SK-N-SH (cell line): ENCODE data around the gene HEPHL1. TPM values are rescaled to one million over a fixed set of nuclear protein-coding genes. Genes with fewer than 3 reads are reported as not detected.

ENCODE experiments used
- CTCF ChIA-PET: fragments of 300-600, 350-600 bp; formaldehyde crosslinking; extraction: SDS; loops from one replicate; lab custom pipeline; 2021; lab: Yijun Ruan, JAX
- POLR2A ChIA-PET: fragments of 350-600 bp; sonication (Branson Sonifier 250); formaldehyde crosslinking; extraction: SDS; loops from one replicate; lab custom pipeline; 2020; ENCODE audit warnings: antibody characterized with exemption, inconsistent platforms; lab: Yijun Ruan, JAX
- DNase-seq: peaks from one replicate; pipeline ENCODE4 v3.0.0; 2012
- H2AFZ ChIP-seq: fragments of 200-600 bp; sonication (generic); 2 replicates; pipeline ENCODE4 v1.8.1; 2016; ENCODE audit warnings: antibody characterized with exemption, mild to moderate bottlenecking, low read depth
- H3F3A ChIP-seq: fragments of 200-600 bp; sonication (generic); replicated peaks from 2 replicates; pipeline ENCODE3; 2016; ENCODE audit warnings: antibody characterized with exemption, mild to moderate bottlenecking; ENCODE audit not compliant: insufficient read depth
- H3K27ac ChIP-seq, 2 experiments: fragments of 200-500 bp in 1 of 2; fragments of 200-600 bp in 1 of 2; sonication (Bioruptor generic) in 1 of 2; sonication (generic), shearing (Covaris generic) in 1 of 2; 2 replicates each; pipeline versions ENCODE4 v1.5.1 to v1.6.1; 2014 to 2016; ENCODE audit warnings: low read depth in 2 of 2, inconsistent platforms in 1 of 2, low read length in 1 of 2, mild to moderate bottlenecking in 1 of 2, mixed read lengths in 1 of 2
- H3K27me3 ChIP-seq: fragments of 200-600 bp; sonication (generic), shearing (Covaris generic); 2 replicates; pipeline ENCODE4 v1.6.1; 2016; ENCODE audit warnings: mixed run types; ENCODE audit not compliant: insufficient read depth
- H3K36me3 ChIP-seq, 2 experiments: fragments of 200-500 bp in 1 of 2; fragments of 200-600 bp in 1 of 2; sonication (Bioruptor generic) in 1 of 2; sonication (generic) in 1 of 2; replicated peaks in 1 of 2; 2 replicates each; pipeline versions ENCODE3 to v1.5.1; 2014 to 2016; ENCODE audit warnings: low read length in 1 of 2, mild to moderate bottlenecking in 1 of 2; ENCODE audit not compliant: insufficient read depth in 2 of 2, control insufficient read depth in 1 of 2
- H3K4me1 ChIP-seq, 2 experiments: fragments of 200-500 bp in 1 of 2; fragments of 200-600 bp in 1 of 2; sonication (Bioruptor generic) in 1 of 2; sonication (generic), shearing (Covaris generic) in 1 of 2; 2 replicates each; pipeline versions ENCODE4 v1.5.1 to v1.6.1; 2014 to 2016; ENCODE audit warnings: low read depth in 1 of 2, low read length in 1 of 2, mixed run types in 1 of 2; ENCODE audit not compliant: insufficient read depth in 2 of 2, control insufficient read depth in 1 of 2
- H3K4me2 ChIP-seq: fragments of 200-600 bp; sonication (generic), shearing (Covaris generic); 2 replicates; pipeline ENCODE4 v1.6.1; 2017; ENCODE audit warnings: mixed run types
- H3K4me3 ChIP-seq, 2 experiments: fragments of 200-500 bp in 1 of 2; fragments of 200-600 bp in 1 of 2; sonication (Bioruptor generic) in 1 of 2; sonication (generic), shearing (Covaris generic) in 1 of 2; 2 replicates each; pipeline versions ENCODE4 v1.5.1 to v1.8.1; 2014 to 2016; ENCODE audit warnings: low read depth in 2 of 2, inconsistent platforms in 1 of 2, low read length in 1 of 2, mild to moderate bottlenecking in 1 of 2, mixed read lengths in 1 of 2, moderate library complexity in 1 of 2
- H3K79me2 ChIP-seq: fragments of 200-600 bp; sonication (generic); 2 replicates; pipeline ENCODE4 v1.8.1; 2017; ENCODE audit warnings: mild to moderate bottlenecking; ENCODE audit not compliant: insufficient read depth
- H3K9ac ChIP-seq: fragments of 200-600 bp; sonication (generic); 2 replicates; pipeline ENCODE4 v1.6.1; 2017; ENCODE audit warnings: mixed run types
- H3K9me2 ChIP-seq: fragments of 200-600 bp; sonication (generic); 2 replicates; pipeline ENCODE4 v1.6.1; 2017; ENCODE audit warnings: mixed run types
- H3K9me3 ChIP-seq: fragments of 200-600 bp; sonication (generic); 2 replicates; pipeline ENCODE4 v1.6.1; 2017; ENCODE audit warnings: mixed run types, mild to moderate bottlenecking, moderate library complexity
- H4K20me1 ChIP-seq: fragments of 200-600 bp; sonication (generic); 2 replicates; pipeline ENCODE4 v1.6.1; 2017; ENCODE audit warnings: mild to moderate bottlenecking, mixed run types; ENCODE audit not compliant: insufficient read depth
- CHD2 ChIP-seq: fragments of 150-350 bp; IDR thresholded peaks from 2 replicates; pipeline ENCODE4 v1.6.1; 2018; ENCODE audit warnings: low read length; ENCODE audit not compliant: partially characterized antibody
- EP300 ChIP-seq, 2 experiments: IDR thresholded peaks; 2 replicates each; pipeline versions ENCODE4 v1.4.0 to v1.6.1; 2012; ENCODE audit warnings: borderline replicate concordance in 1 of 2, low read depth in 1 of 2, low read length in 1 of 2
- EZH2phosphoT487 ChIP-seq: fragments of 200-600 bp; sonication (generic); IDR thresholded peaks from 2 replicates; pipeline ENCODE4 v1.6.1; 2017; ENCODE audit warnings: low read depth, mixed run types, mild to moderate bottlenecking, antibody characterized with exemption, moderate library complexity, borderline replicate concordance
- FOSL2 ChIP-seq: IDR thresholded peaks from 2 replicates; pipeline ENCODE4 v1.4.0; 2012; ENCODE audit warnings: low read depth, mild to moderate bottlenecking, moderate library complexity, borderline replicate concordance
- FOXM1 ChIP-seq: IDR thresholded peaks from 2 replicates; pipeline ENCODE4 v1.4.0; 2012; ENCODE audit warnings: low read depth, mild to moderate bottlenecking
- JUND ChIP-seq: IDR thresholded peaks from 2 replicates; pipeline ENCODE4 v1.4.0; 2012
- MXI1 ChIP-seq: IDR thresholded peaks from 2 replicates; pipeline ENCODE4 v1.6.1; 2012; ENCODE audit warnings: mild to moderate bottlenecking, low read depth, low read length, improper control_type of control experiment
- NRF1 ChIP-seq: IDR thresholded peaks from 2 replicates; pipeline ENCODE4 v1.6.1; 2012; ENCODE audit warnings: low read depth, mild to moderate bottlenecking, low read length
- RAD21 ChIP-seq: IDR thresholded peaks from 2 replicates; pipeline ENCODE4 v1.6.1; 2012; ENCODE audit warnings: mild to moderate bottlenecking, low read length
- RCOR1 ChIP-seq: fragments of 150-350 bp; IDR thresholded peaks from 2 replicates; pipeline ENCODE4 v1.6.1; 2017; ENCODE audit warnings: antibody characterized with exemption, low read length
- RFX5 ChIP-seq: IDR thresholded peaks from 2 replicates; pipeline ENCODE4 v1.6.1; 2012; ENCODE audit warnings: mild to moderate bottlenecking, improper control_type of control experiment, low read length
- SIN3A ChIP-seq: IDR thresholded peaks from 2 replicates; pipeline ENCODE4 v1.6.1; 2012; ENCODE audit warnings: low read depth, mild to moderate bottlenecking, low read length, moderate library complexity, borderline replicate concordance
- TCF12 ChIP-seq: IDR thresholded peaks from 2 replicates; pipeline ENCODE4 v1.4.0; 2012
- WGBS: methylation state at CpG from one replicate; pipeline ENCODE4 v1.1.6; 2017; ENCODE audit warnings: low lambda C conversion rate; 5-methylcytosine and 5-hydroxymethylcytosine counted together
- polyA plus RNA-seq, 3 experiments: library from polyadenylated mRNA; depleted of rRNA; stranded (reverse); fragments of >200 nt; gene quantifications; 2 replicates each; pipeline ENCODE4 v1.2.3, GENCODE V29; 2012
- TF ChIP-seq, protein P1 (sequence below): IDR thresholded peaks from 2 replicates; pipeline ENCODE4 v1.4.0; 2012; ENCODE audit warnings: low read depth
- TF ChIP-seq, protein P2 (sequence below): IDR thresholded peaks from 2 replicates; pipeline ENCODE4 v1.6.1; 2012; ENCODE audit warnings: mild to moderate bottlenecking, low read depth, low read length, moderate library complexity
- TF ChIP-seq, protein P3 (sequence below): IDR thresholded peaks from 2 replicates; pipeline ENCODE4; 2012
- TF ChIP-seq, protein P4 (sequence below): fragments of 200-600 bp; sonication (generic); IDR thresholded peaks from 2 replicates; pipeline ENCODE4 v1.6.1; 2017; ENCODE audit warnings: antibody characterized with exemption, mild to moderate bottlenecking, moderate library complexity
- TF ChIP-seq, protein P5 (sequence below): fragments of 150-350 bp; IDR thresholded peaks from 2 replicates; pipeline ENCODE4 v1.6.1; 2017; ENCODE audit warnings: antibody characterized with exemption, low read length, low read depth, borderline replicate concordance

The HEPHL1 gene
- polyA plus RNA-seq, 1 of the 3 experiments (the other 2 are of a cell fraction) = not detected

DNA sequence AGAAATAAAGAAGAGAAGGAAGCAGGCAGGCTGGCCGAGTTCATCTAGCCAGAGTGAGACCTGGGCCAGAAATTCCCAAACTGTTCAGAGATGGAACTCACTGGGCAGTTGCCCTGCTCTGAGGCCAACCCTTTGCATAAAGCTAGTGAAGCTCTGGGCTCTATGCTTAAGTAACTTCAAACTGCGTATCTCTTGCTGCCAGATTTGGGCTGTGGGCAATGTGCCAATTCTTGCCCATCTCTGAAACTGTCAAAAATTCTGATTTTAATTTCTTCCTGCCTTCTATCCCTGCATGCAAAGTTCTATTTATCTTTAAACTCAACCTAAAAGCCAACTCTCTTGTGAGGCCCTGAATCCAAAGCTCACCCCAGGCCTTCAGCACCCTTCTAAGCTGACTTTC, 36.2 kb upstream of the HEPHL1 start:
- TF ChIP-seq MXI1 (no peak), EP300 (IDR thresholded peaks at IDR 0.05; ENCODE audit: borderline replicate concordance in 1 of 2, low read depth in 1 of 2, low read length in 1 of 2) (no peak), EZH2phosphoT487 (no peak), RFX5 (no peak), FOXM1 (no peak), NRF1 (no peak), RAD21 (no peak), JUND (no peak), FOSL2 (no peak), TCF12 (no peak), CHD2 (no peak), RCOR1 (no peak), SIN3A (no peak)
- TF ChIP-seq, protein P1, sequence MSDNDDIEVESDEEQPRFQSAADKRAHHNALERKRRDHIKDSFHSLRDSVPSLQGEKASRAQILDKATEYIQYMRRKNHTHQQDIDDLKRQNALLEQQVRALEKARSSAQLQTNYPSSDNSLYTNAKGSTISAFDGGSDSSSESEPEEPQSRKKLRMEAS = no peak
- TF ChIP-seq, protein P2, sequence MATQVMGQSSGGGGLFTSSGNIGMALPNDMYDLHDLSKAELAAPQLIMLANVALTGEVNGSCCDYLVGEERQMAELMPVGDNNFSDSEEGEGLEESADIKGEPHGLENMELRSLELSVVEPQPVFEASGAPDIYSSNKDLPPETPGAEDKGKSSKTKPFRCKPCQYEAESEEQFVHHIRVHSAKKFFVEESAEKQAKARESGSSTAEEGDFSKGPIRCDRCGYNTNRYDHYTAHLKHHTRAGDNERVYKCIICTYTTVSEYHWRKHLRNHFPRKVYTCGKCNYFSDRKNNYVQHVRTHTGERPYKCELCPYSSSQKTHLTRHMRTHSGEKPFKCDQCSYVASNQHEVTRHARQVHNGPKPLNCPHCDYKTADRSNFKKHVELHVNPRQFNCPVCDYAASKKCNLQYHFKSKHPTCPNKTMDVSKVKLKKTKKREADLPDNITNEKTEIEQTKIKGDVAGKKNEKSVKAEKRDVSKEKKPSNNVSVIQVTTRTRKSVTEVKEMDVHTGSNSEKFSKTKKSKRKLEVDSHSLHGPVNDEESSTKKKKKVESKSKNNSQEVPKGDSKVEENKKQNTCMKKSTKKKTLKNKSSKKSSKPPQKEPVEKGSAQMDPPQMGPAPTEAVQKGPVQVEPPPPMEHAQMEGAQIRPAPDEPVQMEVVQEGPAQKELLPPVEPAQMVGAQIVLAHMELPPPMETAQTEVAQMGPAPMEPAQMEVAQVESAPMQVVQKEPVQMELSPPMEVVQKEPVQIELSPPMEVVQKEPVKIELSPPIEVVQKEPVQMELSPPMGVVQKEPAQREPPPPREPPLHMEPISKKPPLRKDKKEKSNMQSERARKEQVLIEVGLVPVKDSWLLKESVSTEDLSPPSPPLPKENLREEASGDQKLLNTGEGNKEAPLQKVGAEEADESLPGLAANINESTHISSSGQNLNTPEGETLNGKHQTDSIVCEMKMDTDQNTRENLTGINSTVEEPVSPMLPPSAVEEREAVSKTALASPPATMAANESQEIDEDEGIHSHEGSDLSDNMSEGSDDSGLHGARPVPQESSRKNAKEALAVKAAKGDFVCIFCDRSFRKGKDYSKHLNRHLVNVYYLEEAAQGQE = no peak
- TF ChIP-seq, protein P3, sequence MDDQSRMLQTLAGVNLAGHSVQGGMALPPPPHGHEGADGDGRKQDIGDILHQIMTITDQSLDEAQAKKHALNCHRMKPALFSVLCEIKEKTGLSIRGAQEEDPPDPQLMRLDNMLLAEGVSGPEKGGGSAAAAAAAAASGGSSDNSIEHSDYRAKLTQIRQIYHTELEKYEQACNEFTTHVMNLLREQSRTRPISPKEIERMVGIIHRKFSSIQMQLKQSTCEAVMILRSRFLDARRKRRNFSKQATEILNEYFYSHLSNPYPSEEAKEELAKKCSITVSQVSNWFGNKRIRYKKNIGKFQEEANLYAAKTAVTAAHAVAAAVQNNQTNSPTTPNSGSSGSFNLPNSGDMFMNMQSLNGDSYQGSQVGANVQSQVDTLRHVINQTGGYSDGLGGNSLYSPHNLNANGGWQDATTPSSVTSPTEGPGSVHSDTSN = no peak
- TF ChIP-seq, protein P4, sequence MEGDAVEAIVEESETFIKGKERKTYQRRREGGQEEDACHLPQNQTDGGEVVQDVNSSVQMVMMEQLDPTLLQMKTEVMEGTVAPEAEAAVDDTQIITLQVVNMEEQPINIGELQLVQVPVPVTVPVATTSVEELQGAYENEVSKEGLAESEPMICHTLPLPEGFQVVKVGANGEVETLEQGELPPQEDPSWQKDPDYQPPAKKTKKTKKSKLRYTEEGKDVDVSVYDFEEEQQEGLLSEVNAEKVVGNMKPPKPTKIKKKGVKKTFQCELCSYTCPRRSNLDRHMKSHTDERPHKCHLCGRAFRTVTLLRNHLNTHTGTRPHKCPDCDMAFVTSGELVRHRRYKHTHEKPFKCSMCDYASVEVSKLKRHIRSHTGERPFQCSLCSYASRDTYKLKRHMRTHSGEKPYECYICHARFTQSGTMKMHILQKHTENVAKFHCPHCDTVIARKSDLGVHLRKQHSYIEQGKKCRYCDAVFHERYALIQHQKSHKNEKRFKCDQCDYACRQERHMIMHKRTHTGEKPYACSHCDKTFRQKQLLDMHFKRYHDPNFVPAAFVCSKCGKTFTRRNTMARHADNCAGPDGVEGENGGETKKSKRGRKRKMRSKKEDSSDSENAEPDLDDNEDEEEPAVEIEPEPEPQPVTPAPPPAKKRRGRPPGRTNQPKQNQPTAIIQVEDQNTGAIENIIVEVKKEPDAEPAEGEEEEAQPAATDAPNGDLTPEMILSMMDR = no peak
- TF ChIP-seq, protein P5, sequence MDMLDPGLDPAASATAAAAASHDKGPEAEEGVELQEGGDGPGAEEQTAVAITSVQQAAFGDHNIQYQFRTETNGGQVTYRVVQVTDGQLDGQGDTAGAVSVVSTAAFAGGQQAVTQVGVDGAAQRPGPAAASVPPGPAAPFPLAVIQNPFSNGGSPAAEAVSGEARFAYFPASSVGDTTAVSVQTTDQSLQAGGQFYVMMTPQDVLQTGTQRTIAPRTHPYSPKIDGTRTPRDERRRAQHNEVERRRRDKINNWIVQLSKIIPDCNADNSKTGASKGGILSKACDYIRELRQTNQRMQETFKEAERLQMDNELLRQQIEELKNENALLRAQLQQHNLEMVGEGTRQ = no peak
- Histone ChIP-seq H3K9me2 (no peaks in the 10 kb centered on the region), H3K36me3 (no peaks in the 10 kb centered on the region), H3K27me3 (no peaks in the 10 kb centered on the region), H3K4me3 (no peak overlapping the region), H3K4me2 (no peak overlapping the region), H3K79me2 (no peaks in the 10 kb centered on the region), H3K27ac (no peak overlapping the region), H2AFZ (no peak overlapping the region), H3K4me1 (no peaks in the 10 kb centered on the region; a peak in 1 of 4 replicates), H3F3A (no peaks in the 10 kb centered on the region), H3K9ac (no peak overlapping the region), H4K20me1 (no peaks in the 10 kb centered on the region), H3K9me3 (no peaks in the 10 kb centered on the region)
- DNase-seq = no peak
- CTCF ChIA-PET = no interaction called here
- POLR2A ChIA-PET = no interaction called here
- 10% methylated on average over 2 of the region's 2 CpGs for WGBS
